Esophagus muscularis mucosa (tissue), 4 donors: Measurements from ENCODE around the gene PRKAG2. TPM values are rescaled to one million over a fixed set of nuclear protein-coding genes. Genes with fewer than 3 reads are reported as not detected.

Experiments
- DNase-seq: peaks from one replicate; pipeline ENCODE4 v3.0.0-alpha.2; 2017; ENCODE audit errors: extremely low spot score
- H3K27ac ChIP-seq, 4 donors: fragments of 200-600 bp; sonication (generic); replicated peaks in 1 of 4; 1 replicate in 3 of 4; 2 replicates in 1 of 4; pipeline ENCODE4 v1.5.1; 2016 to 2019; ENCODE audit warnings: mild to moderate bottlenecking in 1 of 4
- H3K27me3 ChIP-seq, 4 donors: fragments of 200-600 bp; sonication (generic); one replicate each; pipeline versions ENCODE4 v1.5.1 to v1.6.0; 2016 to 2019
- H3K36me3 ChIP-seq, 4 donors: fragments of 200-600 bp; sonication (generic); one replicate each; pipeline ENCODE4 v1.5.1; 2016 to 2019
- H3K4me1 ChIP-seq, 4 donors: fragments of 200-600 bp; sonication (generic); one replicate each; pipeline ENCODE4 v1.5.1; 2016 to 2019
- H3K4me3 ChIP-seq, 4 donors: fragments of 200-600 bp; sonication (generic); 1 replicate in 2 of 4; 2 replicates in 2 of 4; pipeline ENCODE4 v1.5.1; 2016 to 2019; ENCODE audit warnings: mild to moderate bottlenecking in 4 of 4, moderate library complexity in 1 of 4
- H3K9me3 ChIP-seq, 4 donors: fragments of 200-600 bp; sonication (generic); 1 replicate in 3 of 4; 2 replicates in 1 of 4; pipeline ENCODE4 v1.5.1; 2016 to 2019
- EP300 ChIP-seq: sonication (generic); formaldehyde crosslinking; IDR thresholded peaks from one replicate; pipeline ENCODE4 v1.6.1; 2017; ENCODE audit warnings: antibody characterized with exemption
- POLR2A ChIP-seq: fragments of 450-650 bp; IDR thresholded peaks from one replicate; pipeline ENCODE4 v1.6.1; 2017; ENCODE audit warnings: antibody characterized with exemption, moderate library complexity, mild to moderate bottlenecking, low read depth
- POLR2AphosphoS5 ChIP-seq, 2 donors: sonication (generic); formaldehyde crosslinking; IDR thresholded peaks; one replicate each; pipeline ENCODE4 v1.6.1; 2017; ENCODE audit warnings: antibody characterized with exemption in 2 of 2
- WGBS: methylation state at CpG from one replicate; pipeline ENCODE4 v1.1.5; 2018; 5-methylcytosine and 5-hydroxymethylcytosine counted together
- intact Hi-C: fragments of 100-400 bp; cut with DNase I; formaldehyde crosslinking; loops from one replicate; pipeline ENCODE4 v1.15.1; 2023
- total RNA-seq, 4 donors: library from RNA; depleted of rRNA; stranded (reverse); fragments of >200 nt; gene quantifications; one replicate each; pipeline versions ENCODE4 v1.1.0 to v1.2.1, GENCODE V29; 2016
- TF ChIP-seq, protein P1 (sequence below), 3 experiments: fragments of 200-600 bp in 2 of 3; fragments of 450-650 bp in 1 of 3; sonication (generic) in 2 of 3; IDR thresholded peaks; one replicate each; pipeline ENCODE4 v1.5.1; 2017 to 2019; ENCODE audit warnings: antibody characterized with exemption in 3 of 3, mild to moderate bottlenecking in 2 of 3, moderate library complexity in 1 of 3

The PRKAG2 gene
- total RNA-seq, 4 donors from 2014 or later, result 51.3 to 97.2 (median 77.5) TPM

DNA sequence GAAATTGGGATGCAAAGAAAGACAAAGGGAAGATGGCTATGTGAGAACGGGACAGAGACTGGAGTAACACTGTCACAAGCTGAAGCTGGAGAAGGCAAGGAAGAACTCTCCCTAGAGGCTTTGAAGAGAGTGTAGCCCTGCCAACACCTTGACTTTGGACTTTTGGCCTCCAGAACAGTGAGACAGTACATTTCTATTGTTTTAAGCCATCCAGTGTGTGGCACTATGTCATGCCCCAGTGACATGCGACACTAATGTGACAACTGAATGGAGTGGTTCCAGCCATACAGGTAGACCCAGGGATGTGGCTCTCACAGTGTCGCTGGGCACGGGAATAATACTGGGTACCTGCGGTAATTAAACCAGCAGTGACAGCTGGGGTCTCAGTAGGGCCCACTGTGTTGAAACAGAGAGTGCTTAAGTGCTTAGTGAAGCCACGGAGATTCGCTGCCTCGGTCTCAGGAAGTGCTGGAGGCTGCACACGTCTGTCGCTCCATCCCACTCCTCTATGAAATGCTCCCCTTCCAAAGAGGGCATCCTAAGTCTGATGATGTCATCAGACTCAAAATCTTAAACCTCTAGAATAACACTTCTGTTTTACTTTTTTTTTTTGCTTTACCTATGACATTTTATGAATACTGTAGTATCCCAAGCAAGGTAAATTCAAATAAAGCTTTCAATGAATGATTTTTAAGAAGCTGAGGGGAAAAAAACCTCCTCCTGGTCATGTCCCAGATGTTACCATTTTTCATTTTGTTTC, 202.6 kb downstream of the PRKAG2 start:
- Histone ChIP-seq H3K9me3 (no peaks in the 10 kb centered on the region), H3K27me3 (no peaks in the 10 kb centered on the region), H3K36me3 (peaks cover 0 to 7% (median 2%) of the 10 kb centered on the region in 4 donors), H3K4me1 (peaks cover 9 to 23% (median 15%) of the 10 kb centered on the region in 4 donors), H3K4me3 (no peak overlapping the region), H3K27ac (no peak overlapping the region)
- WGBS, result 90% methylated on average over 8 of the region's 10 CpGs
- no peak for DNase-seq
- intact Hi-C loops, result no loop called here
- TF ChIP-seq, protein P1, sequence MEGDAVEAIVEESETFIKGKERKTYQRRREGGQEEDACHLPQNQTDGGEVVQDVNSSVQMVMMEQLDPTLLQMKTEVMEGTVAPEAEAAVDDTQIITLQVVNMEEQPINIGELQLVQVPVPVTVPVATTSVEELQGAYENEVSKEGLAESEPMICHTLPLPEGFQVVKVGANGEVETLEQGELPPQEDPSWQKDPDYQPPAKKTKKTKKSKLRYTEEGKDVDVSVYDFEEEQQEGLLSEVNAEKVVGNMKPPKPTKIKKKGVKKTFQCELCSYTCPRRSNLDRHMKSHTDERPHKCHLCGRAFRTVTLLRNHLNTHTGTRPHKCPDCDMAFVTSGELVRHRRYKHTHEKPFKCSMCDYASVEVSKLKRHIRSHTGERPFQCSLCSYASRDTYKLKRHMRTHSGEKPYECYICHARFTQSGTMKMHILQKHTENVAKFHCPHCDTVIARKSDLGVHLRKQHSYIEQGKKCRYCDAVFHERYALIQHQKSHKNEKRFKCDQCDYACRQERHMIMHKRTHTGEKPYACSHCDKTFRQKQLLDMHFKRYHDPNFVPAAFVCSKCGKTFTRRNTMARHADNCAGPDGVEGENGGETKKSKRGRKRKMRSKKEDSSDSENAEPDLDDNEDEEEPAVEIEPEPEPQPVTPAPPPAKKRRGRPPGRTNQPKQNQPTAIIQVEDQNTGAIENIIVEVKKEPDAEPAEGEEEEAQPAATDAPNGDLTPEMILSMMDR (IDR thresholded peaks at IDR 0.05), result no peak
- TF ChIP-seq POLR2AphosphoS5 (IDR thresholded peaks at IDR 0.05) (no peak), EP300 (no peak), POLR2A (no peak)

DNA sequence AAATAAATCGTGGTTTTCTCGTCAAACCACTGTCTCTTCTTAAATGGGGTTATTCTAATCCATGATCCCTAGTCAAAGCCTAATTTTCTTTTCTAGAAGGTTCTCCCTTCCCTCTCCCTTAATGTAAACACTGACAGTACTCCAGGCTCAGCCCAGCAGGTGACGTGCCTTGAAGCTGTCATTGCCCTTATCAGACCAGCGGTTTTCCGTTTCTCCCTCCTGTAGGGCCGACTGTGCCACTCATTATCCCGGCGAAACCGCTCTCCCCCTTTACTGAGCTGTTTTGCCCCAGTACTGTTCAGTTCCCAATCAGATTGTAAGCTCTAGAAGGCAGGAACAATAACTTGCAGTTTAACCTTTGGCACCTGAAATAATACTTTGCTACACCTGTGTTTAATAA, 203.7 kb downstream of the PRKAG2 start:
- H3K36me3 ChIP-seq, result peaks cover 0 to 7% (median 2%) of the 10 kb centered on the region in 4 donors
- no peaks in the 10 kb centered on the region for H3K9me3 ChIP-seq
- H3K4me3 ChIP-seq, result no peak overlapping the region
- H3K27ac ChIP-seq, result no peak overlapping the region
- TF ChIP-seq EP300 (no peak), POLR2AphosphoS5 (IDR thresholded peaks at IDR 0.05) (no peak), POLR2A (no peak)
- TF ChIP-seq, protein P1 (IDR thresholded peaks at IDR 0.05), result no peak
- intact Hi-C loops, result no loop called here
- no peak for DNase-seq
- H3K27me3 ChIP-seq, result no peaks in the 10 kb centered on the region
- WGBS, result 88% methylated on average over 9 of the region's 9 CpGs
- H3K4me1 ChIP-seq, result peaks cover 4 to 13% (median 8%) of the 10 kb centered on the region in 4 donors

DNA sequence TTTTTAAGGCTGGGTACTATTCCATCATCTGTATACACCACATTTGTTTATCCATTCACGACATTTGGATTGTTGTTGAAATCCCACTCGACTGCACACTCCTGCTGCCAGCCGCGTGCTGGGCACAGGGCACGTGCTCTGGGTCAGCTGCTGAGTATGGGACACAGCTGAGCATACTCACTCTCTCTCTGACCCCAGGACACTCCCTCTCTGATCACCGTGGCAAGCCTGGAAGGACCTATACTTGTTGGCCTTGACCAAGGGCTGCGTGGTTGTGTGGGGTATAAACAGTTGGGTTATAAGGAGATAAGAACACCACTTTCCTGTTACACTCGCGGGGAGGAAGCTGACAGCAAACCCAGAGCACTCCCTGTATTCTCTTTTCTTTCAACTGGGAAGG, 204.2 kb downstream of the PRKAG2 start:
- DNase-seq, result no peak
- Histone ChIP-seq H3K36me3 (peaks cover 0 to 7% (median 2%) of the 10 kb centered on the region in 4 donors), H3K27me3 (no peaks in the 10 kb centered on the region), H3K9me3 (no peaks in the 10 kb centered on the region), H3K27ac (no peak overlapping the region), H3K4me1 (peaks cover 4 to 9% (median 8%) of the 10 kb centered on the region in 4 donors), H3K4me3 (no peak overlapping the region)
- no peak for TF ChIP-seq POLR2A
- TF ChIP-seq EP300, result no peak
- TF ChIP-seq POLR2AphosphoS5 (IDR thresholded peaks at IDR 0.05), result no peak
- TF ChIP-seq, protein P1 (IDR thresholded peaks at IDR 0.05), result no peak
- intact Hi-C loops, result no loop called here
- 70% methylated on average over 9 of the region's 9 CpGs for WGBS

DNA sequence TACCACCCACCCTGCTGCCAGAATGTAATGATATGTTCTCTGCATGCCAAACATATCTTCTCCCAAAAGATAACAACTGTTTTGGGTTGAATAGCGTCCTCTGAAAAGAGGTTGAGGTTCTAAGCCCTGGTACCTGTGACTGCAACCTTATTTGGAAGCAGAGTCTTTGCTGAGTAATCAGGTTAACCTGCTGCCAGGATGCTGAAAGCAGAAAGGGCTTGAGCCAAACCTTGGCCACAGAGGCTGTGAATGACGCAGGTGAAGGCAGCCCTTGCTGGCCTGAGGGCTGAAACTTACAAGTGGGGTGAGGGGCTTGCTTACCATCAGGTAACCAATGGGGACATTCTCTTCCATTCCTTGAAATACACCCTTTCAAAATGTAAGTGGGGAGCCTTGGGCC, 205.4 kb downstream of the PRKAG2 start:
- Histone ChIP-seq H3K27ac (no peak overlapping the region), H3K27me3 (no peaks in the 10 kb centered on the region), H3K36me3 (peaks cover 0 to 7% (median 2%) of the 10 kb centered on the region in 4 donors), H3K4me3 (no peak overlapping the region), H3K4me1 (peaks cover 4 to 9% (median 7%) of the 10 kb centered on the region in 4 donors), H3K9me3 (peaks cover 0 to 5% (median 4%) of the 10 kb centered on the region in 4 donors)
- intact Hi-C loops, result no loop called here
- 65% methylated on average over 2 of the region's 2 CpGs for WGBS
- TF ChIP-seq, protein P1 (IDR thresholded peaks at IDR 0.05), result no peak
- TF ChIP-seq POLR2AphosphoS5 (IDR thresholded peaks at IDR 0.05) (no peak), EP300 (no peak), POLR2A (no peak)
- DNase-seq, result no peak
